Adipocyte (in vitro differentiated cells): ENCODE results near the gene KRT17.

ENCODE experiments used
- DNase-seq: peaks from one replicate; pipeline ENCODE4 v3.0.0-alpha.2; 2015; ENCODE audit warnings: low read depth
- H3K27me3 ChIP-seq: replicated peaks from 2 replicates; pipeline ENCODE4 v1.7.0; 2013; ENCODE audit warnings: mild to moderate bottlenecking, low read length, moderate library complexity; ENCODE audit not compliant: control insufficient read depth, insufficient read depth
- H3K36me3 ChIP-seq: 2 replicates; pipeline ENCODE4 v1.7.0; 2013; ENCODE audit warnings: low read length, mild to moderate bottlenecking, moderate library complexity; ENCODE audit not compliant: control insufficient read depth, insufficient read depth, severe bottlenecking
- H3K4me1 ChIP-seq: 2 replicates; pipeline ENCODE4 v1.7.0; 2013; ENCODE audit warnings: mild to moderate bottlenecking, low read length, moderate library complexity; ENCODE audit not compliant: control insufficient read depth, insufficient read depth
- H3K4me3 ChIP-seq: 2 replicates; pipeline ENCODE4 v1.7.0; 2013; ENCODE audit warnings: mild to moderate bottlenecking, low read length, moderate library complexity
- H3K9ac ChIP-seq: 2 replicates; pipeline ENCODE4 v1.7.0; 2013; ENCODE audit warnings: mild to moderate bottlenecking, low read length, moderate library complexity
- H3K9me3 ChIP-seq: 2 replicates; pipeline ENCODE4 v1.7.0; 2013; ENCODE audit warnings: mild to moderate bottlenecking, low read length, moderate library complexity; ENCODE audit not compliant: control insufficient read depth

Gene KRT17

DNA sequence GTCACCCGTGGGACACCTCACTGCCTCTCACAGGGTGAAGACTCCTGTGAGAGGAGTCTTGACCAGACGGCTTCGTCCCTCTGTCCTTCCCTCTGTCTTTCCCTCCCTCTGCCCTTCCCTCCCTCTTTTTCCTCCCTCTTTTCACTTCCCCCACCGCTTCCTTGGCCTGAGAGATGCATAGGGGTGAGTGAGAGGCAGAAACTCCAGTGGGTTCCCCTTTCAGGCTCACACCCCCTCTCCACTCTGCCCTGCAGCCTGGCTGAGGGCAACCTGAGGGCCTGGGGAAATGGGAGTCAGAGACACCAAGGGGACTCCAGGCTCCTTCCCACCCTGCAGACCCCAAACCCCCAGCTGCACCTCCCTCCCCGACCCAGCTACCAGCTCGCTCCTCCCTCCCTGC lies 14.6 kb upstream of the KRT17 start:
- no peaks in the 10 kb centered on the region for H3K36me3 ChIP-seq
- H3K4me1 ChIP-seq, result no peaks in the 10 kb centered on the region
- peaks cover 7% of the 10 kb centered on the region for H3K27me3 ChIP-seq
- H3K4me3 ChIP-seq, result no peak overlapping the region
- DNase-seq, result no peak
- H3K9ac ChIP-seq, result no peak overlapping the region
- H3K9me3 ChIP-seq, result no peaks in the 10 kb centered on the region

DNA sequence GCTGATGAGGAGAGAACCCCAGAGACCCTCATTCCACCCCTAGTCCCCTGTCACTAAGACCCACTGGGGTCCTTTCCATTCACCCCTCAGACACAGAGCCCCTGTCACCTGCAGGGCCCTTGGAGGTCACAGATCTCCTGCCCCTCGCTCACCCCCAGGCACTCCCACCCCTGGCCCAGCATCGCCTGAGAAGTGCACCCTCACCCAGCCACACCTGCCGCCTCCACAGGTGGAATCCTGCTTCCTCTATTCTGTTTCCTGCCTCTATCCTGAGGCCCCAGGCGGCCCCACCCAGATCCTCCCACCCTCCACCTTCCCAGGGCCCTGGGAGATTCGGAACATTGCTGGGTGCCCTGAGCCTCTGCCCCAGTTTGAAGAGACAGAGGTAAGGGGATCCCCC lies 13.8 kb upstream of the KRT17 start:
- H3K4me1 ChIP-seq, result no peaks in the 10 kb centered on the region
- no peak overlapping the region for H3K9ac ChIP-seq
- no peak for DNase-seq
- no peaks in the 10 kb centered on the region for H3K36me3 ChIP-seq
- H3K27me3 ChIP-seq, result peaks cover 7% of the 10 kb centered on the region
- no peaks in the 10 kb centered on the region for H3K9me3 ChIP-seq
- H3K4me3 ChIP-seq, result no peak overlapping the region

DNA sequence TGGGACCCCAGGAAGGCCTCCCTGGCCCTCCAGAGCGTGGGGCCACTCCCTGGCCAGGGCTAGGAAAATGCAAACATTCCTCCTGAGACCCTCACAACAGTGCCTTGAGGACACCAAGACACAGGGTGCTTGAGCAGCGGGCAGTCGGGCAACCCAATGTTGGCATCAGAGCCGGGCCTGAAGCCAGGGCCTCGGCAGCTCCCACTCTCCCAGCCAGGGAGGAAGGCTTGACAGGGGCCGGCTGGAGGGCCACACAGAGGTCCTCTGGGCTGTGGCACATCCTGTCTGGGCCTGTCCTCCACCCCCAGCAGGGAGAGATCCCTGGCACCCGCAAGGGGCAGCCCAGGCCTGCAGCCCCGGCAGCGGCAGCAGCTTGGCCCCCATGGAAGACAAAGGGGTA lies 12.3 kb upstream of the KRT17 start:
- Histone ChIP-seq H3K9me3 (no peaks in the 10 kb centered on the region), H3K4me3 (no peak overlapping the region), H3K9ac (no peak overlapping the region), H3K27me3 (peaks cover 7% of the 10 kb centered on the region), H3K4me1 (no peaks in the 10 kb centered on the region), H3K36me3 (no peaks in the 10 kb centered on the region)
- DNase-seq, result no peak

DNA sequence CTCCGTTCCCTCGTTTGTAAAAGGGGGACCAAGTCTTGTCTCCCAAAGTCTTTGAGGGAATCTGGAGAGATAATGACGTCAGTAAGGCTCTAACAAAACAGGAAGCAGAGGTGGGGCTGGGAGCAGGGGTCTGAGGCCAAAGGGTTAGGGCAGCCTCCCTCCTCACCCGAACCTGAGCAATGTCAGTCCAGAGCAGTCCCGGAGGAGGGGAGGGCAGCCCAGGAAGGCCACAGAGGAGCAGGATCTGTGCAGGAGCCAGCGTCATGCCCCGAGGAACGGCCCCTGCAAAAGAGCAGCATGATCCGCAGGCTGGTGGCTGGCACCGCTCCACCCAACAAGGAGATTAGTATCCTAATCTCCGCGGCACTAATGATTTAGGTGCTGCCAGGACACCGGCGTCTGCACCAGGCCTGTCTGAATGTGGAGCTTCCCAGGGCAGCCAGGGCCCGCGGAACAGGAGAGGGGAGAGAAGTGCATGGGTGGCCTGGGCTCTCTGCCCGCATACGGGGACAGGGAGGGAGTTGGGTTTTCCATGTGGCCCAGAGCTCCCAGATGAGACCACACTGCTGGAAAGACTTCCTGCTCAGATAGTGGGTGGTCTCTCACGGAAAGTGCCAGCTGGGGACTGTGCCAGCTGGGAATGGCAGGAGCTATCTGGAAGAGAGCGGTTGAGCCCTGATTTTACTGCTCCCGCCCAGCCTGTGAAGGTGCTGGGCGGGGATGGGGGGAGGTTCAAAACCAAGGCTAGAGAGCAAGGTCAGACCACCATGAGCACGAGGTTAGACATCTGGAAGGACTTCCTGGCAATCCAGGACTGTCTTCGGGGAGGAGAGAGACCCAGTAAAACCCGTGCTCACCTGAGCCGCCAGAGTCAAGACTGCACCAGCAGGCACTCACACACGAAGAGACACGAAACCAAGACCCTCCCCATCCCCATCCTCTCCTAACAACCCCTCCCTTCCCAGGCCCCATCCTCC lies 11.0 kb upstream of the KRT17 start:
- peaks cover 7% of the 10 kb centered on the region for H3K27me3 ChIP-seq
- H3K4me3 ChIP-seq, result no peak overlapping the region
- H3K9ac ChIP-seq, result no peak overlapping the region
- no peaks in the 10 kb centered on the region for H3K4me1 ChIP-seq
- DNase-seq, result no peak
- H3K36me3 ChIP-seq, result no peaks in the 10 kb centered on the region
- H3K9me3 ChIP-seq, result no peaks in the 10 kb centered on the region

DNA sequence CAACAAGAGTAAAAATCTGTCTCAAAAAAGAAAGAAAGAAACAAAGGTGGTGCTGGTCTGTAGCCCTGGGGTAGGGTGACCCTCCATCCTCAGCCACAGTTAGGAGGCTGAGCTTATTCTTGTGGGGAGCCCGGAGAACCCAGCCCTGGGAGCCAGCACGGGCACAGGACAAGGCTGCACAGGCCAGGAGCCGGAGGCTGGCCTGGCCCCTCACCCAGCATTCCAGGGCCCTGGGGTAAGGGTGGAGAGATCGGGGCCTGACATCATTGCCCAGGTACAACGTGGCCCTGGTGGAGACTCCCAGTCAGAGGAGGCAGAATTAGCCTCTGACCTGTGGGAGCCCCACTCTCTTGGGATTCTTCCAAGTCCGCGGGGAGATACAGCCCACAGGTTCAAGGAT lies 10.3 kb upstream of the KRT17 start:
- H3K9ac ChIP-seq, result no peak overlapping the region
- no peaks in the 10 kb centered on the region for H3K36me3 ChIP-seq
- no peak for DNase-seq

DNA sequence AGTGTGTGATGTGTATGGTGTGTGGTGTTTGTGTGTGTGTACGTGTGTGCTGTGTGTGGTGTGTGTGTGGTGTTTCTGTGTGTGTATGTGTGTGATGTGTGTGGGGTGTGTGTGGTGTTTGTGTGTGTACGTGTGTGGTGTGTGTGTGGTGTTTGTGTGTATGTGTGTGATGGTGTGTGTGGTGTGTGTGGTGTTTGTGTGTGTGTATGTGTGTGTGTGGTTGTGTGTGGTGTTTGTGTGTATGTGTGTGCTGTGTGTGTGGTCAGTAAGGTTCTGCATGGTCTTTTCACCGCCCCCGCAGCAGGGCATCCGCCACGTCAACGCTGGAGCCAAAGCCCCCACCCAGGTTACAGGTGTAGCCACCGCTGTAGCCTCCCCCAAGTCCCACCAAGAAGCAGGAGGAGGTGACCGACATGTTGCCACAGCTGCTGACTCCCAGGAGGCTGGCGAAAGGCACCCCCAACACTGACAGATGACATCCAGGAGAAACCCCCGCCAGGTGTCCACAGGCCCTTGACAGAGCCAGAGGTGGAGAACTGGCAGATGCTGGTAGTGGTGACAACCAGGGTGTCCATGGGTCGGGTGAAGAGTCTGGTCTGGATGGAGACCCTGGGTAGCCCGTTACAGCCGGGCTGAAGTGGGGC lies 9.3 kb upstream of the KRT17 start:
- Histone ChIP-seq H3K9me3 (no peaks in the 10 kb centered on the region), H3K27me3 (peaks cover 10% of the 10 kb centered on the region), H3K4me1 (no peaks in the 10 kb centered on the region), H3K36me3 (no peaks in the 10 kb centered on the region), H3K4me3 (no peak overlapping the region), H3K9ac (no peak overlapping the region)
- no peak for DNase-seq

More for the DNA sequence above, 10.3 kb upstream of the KRT17 start:
- H3K27me3 ChIP-seq, result peaks cover 7% of the 10 kb centered on the region
- H3K4me3 ChIP-seq, result no peak overlapping the region
- no peaks in the 10 kb centered on the region for H3K4me1 ChIP-seq
- no peaks in the 10 kb centered on the region for H3K9me3 ChIP-seq

DNA sequence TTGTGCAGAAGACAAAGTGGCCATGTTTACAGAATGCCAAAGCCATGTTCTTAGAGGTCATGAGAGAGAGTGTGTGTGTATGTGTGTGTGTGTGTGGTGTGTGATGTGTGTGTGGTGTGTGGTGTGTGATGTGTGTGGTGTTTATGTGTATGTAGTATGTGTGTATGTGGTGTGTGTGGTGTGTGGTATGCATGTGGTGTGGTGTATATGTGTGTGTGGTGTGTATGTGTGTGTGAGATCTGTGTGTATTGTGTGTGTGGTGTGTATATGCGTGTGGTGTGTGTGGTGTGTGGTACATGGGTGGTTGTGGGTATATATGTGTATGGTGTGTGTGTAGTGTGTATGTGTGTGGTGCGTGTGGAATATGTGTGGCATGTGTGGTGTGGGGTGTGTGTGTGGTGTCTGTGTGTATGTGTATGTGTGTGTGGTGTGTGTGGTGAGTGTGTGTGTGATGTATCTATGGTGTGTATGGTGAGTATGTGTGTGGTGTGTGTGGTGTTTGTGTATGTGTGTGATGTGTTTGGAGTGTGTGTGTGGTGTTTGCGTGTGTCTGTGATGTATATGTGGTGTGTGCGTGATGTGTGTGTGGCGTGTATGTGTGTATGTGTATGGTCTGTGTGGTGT lies 8.2 kb upstream of the KRT17 start:
- Histone ChIP-seq H3K36me3 (no peaks in the 10 kb centered on the region), H3K4me3 (no peak overlapping the region), H3K4me1 (no peaks in the 10 kb centered on the region), H3K9me3 (no peaks in the 10 kb centered on the region), H3K9ac (no peak overlapping the region), H3K27me3 (peaks cover 20% of the 10 kb centered on the region)
- no peak for DNase-seq

DNA sequence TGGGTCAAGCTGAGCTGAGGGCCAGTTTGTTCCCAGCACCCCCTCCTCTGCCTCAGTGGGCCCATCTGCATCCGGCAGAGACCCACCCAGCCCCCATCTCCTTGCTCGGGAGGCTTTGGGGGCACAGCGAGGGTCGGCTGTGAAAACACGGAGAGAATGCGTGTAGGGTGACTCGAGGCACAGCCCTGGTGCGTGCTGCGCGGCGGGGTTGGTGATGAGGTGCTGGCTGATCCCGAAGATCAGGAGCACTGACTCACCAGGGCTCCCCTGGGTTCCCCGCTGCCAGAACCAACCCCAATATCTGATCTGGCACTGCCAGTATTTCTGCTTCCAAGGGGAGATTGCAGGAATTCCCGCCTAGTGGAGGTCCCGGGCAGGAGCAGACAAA lies 7.5 kb upstream of the KRT17 start:
- Histone ChIP-seq H3K4me1 (no peaks in the 10 kb centered on the region), H3K27me3 (peaks cover 22% of the 10 kb centered on the region), H3K9me3 (no peaks in the 10 kb centered on the region), H3K36me3 (no peaks in the 10 kb centered on the region), H3K9ac (no peak overlapping the region), H3K4me3 (no peak overlapping the region)
- DNase-seq, result no peak

DNA sequence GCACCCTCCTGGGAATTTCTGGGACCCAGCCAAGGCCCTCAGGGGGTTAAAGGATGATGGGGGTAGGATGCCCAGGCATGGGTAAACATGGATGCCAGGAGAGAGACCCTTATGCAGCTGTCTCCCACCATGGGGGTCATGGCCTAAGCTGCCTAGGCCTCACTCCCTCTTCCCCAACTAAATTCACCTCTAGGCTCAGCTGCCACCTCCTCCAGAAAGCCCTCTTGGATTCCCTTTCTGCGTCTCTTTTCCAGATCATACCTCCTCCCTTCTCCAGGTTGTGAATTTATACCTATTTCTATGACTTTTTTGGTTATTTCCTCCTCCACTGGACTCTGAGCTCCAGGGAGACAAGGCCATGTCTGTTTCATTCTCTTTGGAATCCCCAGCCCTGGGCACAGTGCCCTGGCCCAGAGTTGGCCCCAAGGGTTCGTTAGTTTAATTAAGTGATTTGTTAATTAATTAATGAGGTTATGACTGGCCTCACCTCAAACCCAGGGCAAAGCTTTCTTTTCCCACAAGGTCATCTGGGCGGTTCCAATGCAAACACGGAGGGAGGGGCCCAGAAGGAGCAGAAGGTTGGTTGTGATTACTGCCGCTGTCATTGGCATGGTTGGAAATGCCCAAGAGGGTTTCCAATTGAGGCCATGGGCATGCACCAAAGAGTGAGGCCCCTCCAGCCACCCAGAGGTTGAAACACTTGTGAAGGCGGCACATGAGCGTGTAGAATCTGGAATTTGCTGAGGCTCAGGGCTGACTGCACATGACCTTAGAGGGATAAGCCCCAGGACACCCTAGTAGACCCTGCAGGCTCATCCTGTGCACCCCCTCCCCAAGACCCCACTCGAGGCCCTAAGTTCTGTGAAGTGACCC lies 6.9 kb upstream of the KRT17 start:
- Histone ChIP-seq H3K27me3 (peaks cover 19% of the 10 kb centered on the region), H3K4me1 (no peaks in the 10 kb centered on the region), H3K9ac (no peak overlapping the region), H3K4me3 (no peak overlapping the region), H3K9me3 (no peaks in the 10 kb centered on the region), H3K36me3 (no peaks in the 10 kb centered on the region)
- no peak for DNase-seq

DNA sequence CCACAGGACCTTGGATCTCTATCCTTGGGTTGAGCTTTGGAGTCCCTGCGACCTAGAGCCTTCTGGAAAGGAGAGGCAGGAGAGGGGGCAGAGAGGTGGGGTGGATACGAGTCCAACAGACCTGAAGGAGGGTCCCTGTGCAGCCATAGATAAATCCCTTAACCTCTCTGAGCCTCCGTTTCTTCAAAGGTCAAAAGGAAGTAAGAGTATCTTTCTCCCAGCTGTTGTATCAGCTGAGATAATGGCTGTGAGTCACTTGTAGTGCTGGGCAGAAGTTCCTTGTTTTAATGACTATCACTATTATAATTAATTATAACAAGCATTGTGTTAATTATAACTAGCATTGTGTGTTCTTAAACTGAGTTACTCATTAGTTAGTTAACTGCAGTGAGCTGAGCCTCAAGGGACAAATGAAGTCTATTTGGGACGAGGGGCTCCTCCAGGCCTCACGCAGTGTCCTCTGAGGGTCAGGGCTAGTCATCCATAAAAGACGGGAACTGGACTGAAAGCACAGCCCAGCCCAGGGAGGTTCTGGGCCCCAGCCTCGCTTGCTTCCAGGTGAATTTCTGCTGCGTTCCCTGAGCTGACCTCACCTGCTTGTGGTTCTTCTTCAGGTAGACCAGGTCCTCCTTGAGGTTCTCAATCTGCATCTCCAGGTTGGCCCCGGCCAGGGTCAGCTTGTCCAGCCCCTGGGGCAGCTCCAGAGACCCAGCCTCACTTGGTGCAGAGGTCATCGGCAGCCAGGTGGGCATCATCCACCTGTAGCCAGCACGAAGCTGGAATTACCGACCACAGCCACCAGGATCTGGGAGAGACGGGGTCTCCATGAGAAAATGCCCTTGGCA lies 5.7 kb upstream of the KRT17 start:
- Histone ChIP-seq H3K27me3 (peaks cover 19% of the 10 kb centered on the region), H3K36me3 (no peaks in the 10 kb centered on the region), H3K9me3 (no peaks in the 10 kb centered on the region), H3K4me3 (no peak overlapping the region), H3K4me1 (no peaks in the 10 kb centered on the region), H3K9ac (no peak overlapping the region)
- no peak for DNase-seq
